NCI-H69 (cell line): ENCODE data around the gene RLN2.
"Not testable (repeated sequence)": the region's sequence is repeated elsewhere in the genome, so short reads cannot be mapped to it uniquely, and the experiment has no call there.

ENCODE experiments used
- DNase-seq: peaks from one replicate; lab custom pipeline; 2025; lab: John Stamatoyannopoulos, UW

RLN2 gene, protein sequence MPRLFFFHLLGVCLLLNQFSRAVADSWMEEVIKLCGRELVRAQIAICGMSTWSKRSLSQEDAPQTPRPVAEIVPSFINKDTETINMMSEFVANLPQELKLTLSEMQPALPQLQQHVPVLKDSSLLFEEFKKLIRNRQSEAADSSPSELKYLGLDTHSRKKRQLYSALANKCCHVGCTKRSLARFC

DNA sequence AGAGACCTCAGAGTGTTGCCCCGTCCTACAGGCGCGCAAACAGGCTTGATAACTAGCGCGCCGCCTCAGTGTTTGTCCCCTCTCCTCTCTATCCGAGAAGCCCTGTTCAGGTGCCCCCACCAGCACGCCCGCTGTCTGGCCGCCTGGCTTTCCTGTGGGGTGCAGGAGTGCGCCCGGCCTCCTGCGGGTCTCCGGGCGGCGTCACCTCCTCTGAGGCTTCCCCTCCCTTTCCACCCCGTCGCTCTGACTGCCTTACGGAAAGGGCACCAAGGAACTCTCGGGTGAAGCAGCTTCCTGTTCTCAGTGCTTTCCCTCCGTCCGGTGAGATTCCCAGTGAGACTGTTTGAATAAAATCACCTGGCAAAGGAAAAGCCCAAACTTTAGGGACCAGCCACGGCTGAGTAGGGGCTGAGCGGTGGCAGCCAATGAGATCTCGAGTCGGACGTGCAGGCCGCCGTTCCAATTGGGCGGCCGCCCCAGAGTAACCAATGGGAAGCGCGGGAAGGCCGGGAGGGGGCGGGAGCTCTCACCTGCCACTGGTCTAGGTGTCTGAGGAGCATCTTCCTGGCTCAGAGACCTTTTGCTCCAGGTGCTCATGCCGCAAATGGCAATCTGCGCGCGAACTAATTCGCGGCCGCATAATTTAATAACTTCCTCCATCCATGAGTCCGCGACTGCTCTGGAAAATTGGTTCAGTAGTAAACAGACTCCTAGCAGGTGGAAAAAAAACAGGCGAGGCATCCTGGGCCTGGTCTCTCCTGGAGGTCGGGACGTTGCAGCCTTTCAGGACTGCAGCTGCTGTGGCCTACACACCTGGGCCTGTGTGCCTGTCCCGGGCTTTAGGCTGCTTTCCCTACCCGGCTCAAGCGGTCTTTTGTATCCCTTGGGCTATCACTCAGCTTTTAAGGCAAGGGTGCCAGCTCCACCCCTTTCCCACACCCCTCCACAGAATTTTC, at the start of gene RLN2:
Gene RLN2, minus strand, starts transcription at position 877 of the 956 bp plus-strand sequence. Its CDS starts 136 bp downstream, at position 741.
- peak; percentile 20 for DNase-seq

DNA sequence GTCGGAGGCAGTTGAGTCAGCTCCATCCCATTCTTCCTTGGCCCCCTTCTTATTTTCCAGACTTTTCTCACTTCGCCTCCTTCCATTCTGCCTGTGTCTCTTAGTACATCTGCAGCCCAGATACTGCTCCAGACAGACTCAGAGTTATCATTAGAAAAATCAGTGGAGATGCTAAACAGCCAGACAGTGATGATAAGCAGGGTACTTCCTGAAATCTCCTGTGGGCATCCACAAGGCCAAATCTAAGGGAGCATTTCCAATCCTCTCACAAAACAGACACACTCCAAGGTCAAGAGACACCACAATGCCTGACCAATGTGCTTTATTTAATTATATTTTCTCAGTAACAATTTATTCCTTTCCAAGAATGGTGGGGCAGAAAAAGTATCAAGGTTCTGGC, 49.7 kb upstream of the RLN2 start:
- DNase-seq = no peak

DNA sequence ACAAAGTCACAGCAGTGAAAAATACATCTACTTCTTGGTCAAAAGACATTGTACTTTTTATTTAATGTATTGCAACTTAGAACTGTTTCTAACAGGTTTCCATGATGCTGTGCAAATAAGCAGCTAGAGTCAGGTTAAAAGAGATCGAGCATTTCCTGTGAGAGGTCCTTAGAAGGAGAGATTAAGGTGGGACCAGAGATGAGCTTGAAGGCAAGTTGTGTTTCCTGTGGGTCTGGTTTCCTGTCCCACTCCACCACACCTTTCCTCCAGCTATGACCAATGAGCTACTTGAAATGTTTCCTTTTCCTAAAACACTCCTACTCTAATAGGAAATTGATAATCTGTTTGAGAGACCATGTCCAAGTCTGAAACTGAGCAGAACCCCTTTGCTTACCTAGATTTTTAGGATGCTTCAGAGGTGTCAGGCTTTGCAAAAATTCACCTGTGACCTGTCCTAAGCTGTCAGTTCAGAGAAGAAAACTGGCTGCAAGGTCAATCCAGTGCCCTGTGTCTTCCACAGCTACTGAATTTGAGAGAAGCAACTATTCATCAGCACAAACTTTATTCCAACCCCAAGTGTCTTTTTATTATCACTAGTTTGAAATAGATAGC, 48.2 kb upstream of the RLN2 start:
- DNase-seq = no peak

DNA sequence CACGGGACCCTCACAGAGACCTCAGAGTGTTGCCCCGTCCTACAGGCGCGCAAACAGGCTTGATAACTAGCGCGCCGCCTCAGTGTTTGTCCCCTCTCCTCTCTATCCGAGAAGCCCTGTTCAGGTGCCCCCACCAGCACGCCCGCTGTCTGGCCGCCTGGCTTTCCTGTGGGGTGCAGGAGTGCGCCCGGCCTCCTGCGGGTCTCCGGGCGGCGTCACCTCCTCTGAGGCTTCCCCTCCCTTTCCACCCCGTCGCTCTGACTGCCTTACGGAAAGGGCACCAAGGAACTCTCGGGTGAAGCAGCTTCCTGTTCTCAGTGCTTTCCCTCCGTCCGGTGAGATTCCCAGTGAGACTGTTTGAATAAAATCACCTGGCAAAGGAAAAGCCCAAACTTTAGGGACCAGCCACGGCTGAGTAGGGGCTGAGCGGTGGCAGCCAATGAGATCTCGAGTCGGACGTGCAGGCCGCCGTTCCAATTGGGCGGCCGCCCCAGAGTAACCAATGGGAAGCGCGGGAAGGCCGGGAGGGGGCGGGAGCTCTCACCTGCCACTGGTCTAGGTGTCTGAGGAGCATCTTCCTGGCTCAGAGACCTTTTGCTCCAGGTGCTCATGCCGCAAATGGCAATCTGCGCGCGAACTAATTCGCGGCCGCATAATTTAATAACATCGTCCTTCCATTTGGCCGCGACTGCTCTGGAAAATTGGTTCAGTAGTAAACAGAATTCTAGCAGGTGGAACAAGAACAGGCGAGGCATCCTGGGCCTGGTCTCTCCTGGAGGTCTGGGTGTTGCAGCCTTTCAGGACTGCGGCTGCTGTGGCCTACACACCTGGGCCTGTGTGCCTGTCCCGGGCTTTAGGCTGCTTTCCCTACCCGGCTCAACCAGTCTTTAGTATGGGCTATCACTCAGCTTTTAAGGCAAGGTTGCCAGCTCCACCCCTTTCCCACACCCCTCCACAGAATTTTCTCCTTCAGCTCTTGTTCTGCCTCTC, 34.8 kb upstream of the RLN2 start, which contains the start of gene RLN1:
Gene RLN1, minus strand, starts transcription at position 885 of the 990 bp plus-strand sequence. Its CDS starts 130 bp downstream, at position 755.
- DNase-seq = not testable (repeated sequence)

DNA sequence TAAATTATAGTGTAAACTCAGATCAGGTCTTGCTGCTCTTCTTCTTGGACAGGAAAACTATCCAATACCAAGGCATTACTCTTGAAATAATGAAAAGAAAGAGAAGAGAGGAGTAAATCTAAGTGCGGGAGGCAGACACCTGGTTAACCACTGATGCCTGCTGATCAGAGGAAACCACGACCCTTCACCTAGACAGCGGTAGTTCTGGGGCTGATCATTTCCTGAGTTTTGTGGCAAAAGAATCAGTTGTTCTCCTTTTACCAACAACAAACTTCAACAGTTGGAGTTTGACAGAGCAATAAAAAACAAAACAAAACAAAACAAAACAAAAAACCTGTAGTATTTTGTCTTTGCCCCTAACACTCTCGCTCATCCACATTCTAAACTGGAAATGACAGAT, 32.2 kb upstream of the RLN2 start:
- no peak for DNase-seq

DNA sequence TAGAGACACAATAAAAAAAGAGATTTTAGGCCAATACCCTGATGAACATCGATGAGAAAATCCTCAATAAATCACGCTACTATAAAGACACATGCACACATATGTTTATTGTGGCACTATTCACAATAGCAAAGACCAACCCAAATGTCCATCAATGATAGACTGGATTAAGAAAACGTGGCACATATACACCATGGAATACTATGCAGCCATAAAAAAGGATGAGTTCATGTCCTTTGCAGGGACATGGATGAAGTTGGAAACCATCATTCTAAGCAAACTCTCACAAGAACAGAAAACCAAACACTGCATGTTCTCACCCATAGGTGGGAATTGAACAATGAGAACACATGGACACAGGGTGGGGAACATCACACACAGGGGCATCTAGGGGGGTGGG, 26.8 kb upstream of the RLN2 start:
- not testable (repeated sequence) for DNase-seq

DNA sequence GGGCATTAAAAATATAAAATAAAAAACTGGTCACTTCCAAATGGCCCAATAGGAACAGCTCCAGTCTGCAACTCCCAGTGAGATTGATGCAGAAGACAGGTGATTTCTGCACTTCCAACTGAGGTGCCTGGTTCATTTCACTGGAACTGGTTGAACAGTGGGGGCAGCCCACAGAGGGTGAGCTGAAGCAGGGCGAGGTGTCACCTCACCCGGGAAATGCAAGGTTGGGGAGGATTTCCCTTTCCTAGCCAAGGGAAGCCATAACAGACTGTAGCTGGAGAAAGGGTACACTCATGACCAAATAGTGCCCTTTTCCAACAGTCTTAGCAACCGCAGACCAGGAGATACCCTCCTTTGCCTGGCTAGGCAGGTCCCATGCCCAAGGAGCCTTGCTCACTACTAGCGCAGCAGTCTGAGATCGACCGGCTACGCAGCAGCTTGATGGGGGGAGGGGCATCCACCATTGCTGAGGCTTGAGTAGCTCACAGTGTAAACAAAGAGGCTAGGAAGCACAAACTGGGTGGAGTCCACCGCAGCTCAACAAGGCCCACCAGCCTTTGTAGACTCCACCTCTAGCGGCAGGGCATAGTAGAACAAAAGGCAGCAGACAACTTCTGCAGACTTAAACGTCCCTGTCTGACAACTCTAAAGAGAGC, 22.5 kb upstream of the RLN2 start:
- peak; percentile 71 for DNase-seq

DNA sequence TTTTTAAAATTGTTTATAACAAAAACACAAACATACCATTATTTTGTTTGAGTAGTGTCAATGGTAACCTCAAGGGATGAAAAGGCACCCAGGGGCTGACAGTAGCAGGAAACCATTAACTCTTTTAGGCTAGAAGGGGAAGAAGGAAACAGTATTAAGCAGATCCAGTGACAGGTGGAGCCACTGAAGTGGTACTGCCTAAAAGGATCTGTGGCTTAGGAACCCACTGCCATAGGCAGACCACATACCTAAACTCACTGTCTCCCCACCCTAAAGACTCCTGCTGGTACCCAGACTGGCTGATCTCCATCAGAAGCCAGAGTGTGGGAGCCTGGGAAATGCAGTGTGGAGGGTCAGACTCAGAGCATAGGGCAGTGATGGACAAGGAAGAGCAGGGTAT, 21.7 kb upstream of the RLN2 start:
- DNase-seq = no peak

DNA sequence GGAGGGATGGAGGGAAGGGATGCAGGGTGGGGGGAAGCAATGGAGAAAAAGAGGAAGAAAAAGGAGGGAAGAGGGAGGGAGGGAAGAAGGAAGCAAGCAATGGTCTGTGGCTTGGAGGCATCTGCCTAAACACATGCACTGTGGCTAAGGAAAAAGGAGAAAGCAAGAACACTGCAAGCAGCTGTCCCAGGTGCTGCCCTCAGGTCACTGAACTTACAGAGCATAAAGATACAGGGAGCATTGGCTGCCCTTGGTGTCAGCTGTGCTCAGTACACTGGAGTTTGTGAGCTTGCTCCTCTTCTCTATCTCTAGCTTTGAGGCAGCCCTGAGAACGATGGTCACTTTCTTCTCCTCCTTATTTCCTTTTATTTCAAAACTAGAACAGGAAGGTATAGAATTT, 17.1 kb upstream of the RLN2 start:
- not testable (repeated sequence) for DNase-seq

DNA sequence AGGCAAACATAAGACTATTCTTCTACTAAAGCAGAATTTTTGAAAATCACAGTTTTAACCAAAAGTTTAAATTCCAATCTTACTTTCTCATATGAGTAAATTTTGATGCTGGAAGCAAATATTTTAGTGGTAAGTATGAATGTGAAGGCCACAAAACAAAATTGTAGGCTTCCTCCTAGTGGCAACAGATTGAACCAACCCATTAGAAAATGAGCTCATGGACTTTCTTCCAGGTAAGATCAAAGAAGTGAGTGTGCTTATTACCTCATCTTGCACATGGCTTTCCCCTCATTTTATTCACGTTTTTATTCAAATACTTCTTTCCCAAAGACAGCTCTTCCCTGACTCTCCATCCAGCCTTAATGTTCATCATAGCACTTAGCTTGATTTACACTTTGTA, 16.5 kb upstream of the RLN2 start:
- DNase-seq = no peak

DNA sequence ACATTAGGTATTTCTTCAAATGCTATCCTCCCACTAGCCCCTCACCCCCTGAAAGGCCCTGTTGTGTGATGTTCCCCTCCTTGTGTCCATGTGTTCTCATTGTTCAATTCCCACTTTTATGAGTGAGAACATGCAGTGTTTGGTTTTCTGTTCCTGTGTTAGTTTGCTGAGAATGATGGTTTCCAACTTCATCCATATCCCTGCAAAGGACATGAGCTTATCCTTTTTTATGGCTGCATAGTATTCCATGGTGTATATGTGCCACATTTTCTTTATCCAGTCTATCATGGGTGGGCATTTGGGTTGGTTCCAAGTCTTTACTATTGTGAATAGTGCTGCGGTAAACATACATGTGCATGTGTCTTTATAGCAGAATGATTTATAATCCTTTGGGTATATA, 11.9 kb upstream of the RLN2 start:
- not testable (repeated sequence) for DNase-seq

DNA sequence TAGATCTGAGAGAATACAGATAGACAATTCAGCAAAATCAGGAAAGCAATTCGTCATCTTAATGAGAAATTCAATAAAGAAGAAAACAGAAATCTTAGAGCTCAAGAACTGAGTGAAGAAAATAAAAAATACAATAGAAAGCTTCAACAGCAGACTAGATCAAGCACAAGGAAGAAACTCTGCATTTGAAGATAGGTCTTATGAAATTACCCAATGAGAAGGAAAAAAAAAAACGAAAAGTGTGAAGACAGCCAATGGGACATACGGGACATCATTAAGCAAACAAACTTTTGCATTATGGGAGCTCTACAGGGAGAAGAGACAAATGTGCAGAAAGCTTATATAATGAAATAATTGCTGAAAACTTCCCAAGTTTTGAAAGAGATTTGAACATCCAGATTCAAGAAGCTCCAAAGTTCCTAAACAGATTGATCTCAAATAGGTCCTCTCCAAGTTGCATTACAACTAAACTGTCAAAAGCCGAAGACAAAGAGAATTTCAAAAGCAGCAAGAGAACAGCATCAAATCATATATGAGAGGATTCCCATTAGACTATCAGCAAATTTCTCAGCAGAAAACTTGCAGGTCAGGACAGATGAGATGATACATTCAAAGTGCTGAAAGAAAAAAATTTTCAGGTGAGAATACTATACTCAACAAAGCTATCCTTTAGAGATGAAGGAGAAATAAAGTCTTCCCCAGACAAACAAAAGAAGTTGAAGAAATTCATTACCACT, 10.8 kb upstream of the RLN2 start:
- DNase-seq = no peak

DNA sequence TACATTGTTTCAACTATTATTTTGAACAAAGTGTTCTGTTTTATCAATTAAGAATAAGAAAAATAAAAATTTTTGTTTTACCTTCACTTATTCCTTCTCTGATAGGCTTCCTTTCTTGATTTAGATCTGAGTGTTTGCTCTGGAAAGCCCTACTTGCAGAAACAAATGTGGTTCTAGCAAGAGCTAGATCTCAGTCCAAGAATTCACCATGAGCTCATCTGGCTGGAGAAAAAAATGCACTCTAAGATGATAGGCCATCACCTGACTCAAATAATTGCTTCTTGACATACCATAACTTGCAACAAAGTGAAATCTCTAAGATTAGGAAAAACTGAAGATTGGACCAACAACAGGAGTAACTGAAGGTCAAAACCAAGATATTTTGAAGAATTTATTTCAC, 6.3 kb upstream of the RLN2 start:
- no peak for DNase-seq

DNA sequence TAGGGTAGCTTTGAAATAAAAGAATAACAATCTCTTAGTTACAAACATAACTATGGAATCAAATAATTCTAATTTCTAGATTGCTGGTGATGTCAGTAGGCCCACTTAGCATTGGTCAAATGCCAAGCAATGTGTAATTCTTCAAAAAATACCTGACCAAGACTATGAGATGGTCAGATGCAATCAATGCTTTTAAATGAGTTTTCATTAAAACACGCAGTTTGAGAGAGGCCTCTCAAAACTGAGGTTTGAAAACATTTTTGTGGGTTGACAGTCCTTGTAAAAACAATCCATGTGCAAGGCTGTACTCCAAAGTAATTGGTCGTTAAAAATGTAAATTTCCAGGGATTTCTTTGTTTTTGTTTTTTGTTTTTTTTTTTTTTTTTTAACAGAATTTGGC, 1.2 kb upstream of the RLN2 start:
- no peak for DNase-seq

DNA sequence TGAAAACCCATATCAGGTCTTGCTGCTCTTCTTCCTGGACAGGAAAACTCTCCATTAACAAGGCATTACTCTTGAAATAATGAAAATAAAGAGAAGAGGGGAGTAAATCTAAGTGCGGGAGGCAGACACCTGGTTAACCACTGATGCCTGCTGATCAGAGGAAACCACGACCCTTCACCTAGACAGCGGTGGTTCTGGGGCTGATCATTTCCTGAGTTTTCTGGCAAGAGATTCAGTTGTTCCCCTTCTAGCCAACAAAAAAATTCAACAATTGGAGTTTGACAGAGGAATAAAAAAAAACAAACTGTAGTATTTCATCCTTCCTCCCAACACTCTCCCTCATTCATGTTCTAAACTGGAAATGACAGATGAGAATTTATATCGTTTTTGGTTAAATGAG, 3.0 kb downstream of the RLN2 start:
- DNase-seq = no peak

DNA sequence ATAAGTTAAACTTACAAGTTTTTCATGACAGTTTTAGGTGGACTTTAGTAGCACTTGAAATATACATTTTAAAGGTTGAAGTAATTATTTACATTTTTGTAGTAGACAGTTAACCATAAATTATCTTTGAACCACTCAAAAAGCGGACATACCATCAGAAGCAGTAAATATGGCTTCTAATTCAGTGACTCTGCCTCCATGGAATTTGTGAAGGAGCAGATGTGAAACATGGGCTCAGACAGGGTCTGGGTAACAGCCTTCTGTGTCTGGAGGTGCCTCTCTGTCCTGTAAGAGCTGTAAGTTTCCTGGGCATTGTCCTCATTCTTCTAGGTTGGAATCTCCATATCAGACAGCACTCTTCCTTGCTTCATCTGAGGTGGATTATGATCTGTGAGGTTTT, 12.4 kb downstream of the RLN2 start:
- DNase-seq = no peak

DNA sequence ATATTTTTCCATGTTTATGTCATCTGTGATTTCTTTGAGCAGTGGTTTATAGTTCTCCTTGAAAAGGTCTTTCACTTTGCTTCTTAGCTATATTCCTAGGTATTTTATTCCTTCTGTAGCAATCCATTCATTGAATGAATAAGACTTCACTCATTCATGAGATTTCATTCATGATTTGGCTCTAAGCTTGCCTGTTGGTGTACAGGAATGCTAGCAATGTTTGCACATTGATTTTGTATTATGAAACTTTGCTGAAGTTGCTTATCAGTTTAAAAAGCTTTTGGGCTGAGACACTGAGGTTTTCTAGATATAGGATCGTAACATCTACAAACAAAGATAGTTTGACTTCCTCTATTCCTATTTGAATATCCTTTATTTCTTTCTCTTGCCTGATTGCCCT, 15.9 kb downstream of the RLN2 start:
- DNase-seq = no peak

DNA sequence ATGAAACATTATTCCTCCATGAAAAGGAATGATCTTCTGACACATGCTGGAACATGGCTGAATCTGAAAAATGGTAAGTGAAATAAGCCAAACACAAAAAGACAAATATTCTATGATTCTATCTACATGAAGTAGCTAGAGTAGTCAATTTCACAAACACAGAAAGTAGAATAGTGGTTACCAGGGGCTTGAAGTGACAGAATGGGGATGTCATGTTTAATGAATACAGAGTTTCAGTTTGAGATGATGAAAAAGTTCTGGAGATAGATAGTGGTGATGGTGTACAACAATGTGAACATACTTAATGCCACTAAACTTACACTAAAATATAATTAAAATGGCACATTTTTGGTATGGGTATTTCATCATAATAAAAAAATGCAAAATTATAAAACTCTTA, 18.3 kb downstream of the RLN2 start:
- DNase-seq = no peak

DNA sequence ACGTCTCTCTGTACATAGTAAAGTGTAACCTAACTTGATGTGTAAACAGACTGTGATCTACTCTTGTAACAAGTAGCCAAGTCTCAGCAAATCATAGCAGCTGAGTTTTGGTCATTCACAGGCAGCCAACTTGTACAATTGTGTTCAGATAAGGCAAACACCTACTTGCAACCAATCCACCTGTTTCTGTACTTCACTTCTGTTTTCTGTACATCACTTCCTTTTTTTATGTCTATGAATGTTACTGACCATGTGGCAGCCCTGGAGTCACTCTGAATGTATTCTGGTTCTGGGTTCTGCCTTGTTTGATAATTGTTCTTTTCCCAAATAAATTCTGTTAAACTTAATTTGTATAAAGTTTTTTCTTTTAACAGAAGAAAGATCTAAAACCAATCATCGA, 26.0 kb downstream of the RLN2 start:
- DNase-seq = no peak

DNA sequence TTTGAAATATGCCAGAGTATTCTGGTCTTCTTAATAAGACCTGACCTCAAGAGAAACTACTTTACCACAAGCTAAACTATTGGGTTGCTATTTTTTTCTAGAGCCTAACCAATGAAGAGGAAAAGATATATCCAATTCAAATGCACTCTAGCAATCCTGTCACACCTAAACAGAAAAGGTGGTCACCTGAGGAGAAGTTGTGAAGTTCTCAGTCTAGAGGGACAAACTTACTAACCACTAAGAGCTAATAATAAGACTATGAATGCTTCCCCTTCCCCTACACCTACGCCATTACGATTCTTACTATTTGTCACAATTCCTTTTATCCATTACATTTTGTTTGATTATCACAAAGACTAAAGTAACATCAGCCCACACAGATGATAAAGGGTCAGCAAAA, 29.7 kb downstream of the RLN2 start:
- no peak for DNase-seq
